Hepatocyte (in vitro differentiated cells): Measurements from ENCODE around the gene POLR1E.

Experiments used
- CTCF ChIP-seq: fragments of 200-600 bp; sonication (generic); IDR thresholded peaks from 2 replicates; pipeline ENCODE4 v1.5.1; 2016; ENCODE audit warnings: antibody characterized with exemption, mild to moderate bottlenecking; ENCODE audit not compliant: poor library complexity
- EZH2 ChIP-seq: fragments of 200-600 bp; sonication (generic); IDR thresholded peaks from 2 replicates; pipeline ENCODE4 v1.6.1; 2016; ENCODE audit warnings: antibody characterized with exemption, mild to moderate bottlenecking, borderline replicate concordance
- EZH2phosphoT487 ChIP-seq: fragments of 200-600 bp; sonication (generic); IDR thresholded peaks from one replicate; pipeline ENCODE4 v1.6.1; 2018; ENCODE audit warnings: antibody characterized with exemption, mild to moderate bottlenecking, low read depth, moderate library complexity; ENCODE audit not compliant: unreplicated experiment, severe bottlenecking

- TF ChIP-seq CTCF: no peak
- no peak for TF ChIP-seq EZH2
- TF ChIP-seq EZH2phosphoT487: no peak
Measured at GRCh38 chr9:37551888-37552287, 66.1 kb downstream of the POLR1E start.
